M059J (cell line): Measurements from ENCODE around the gene APOBEC3G. TPM values are rescaled to one million over a fixed set of nuclear protein-coding genes. Genes with fewer than 3 reads are reported as not detected.
"Not testable (repeated sequence)": the region's sequence is repeated elsewhere in the genome, so short reads cannot be mapped to it uniquely, and the experiment has no call there.

Experiments used
- DNase-seq: peaks from one replicate; pipeline ENCODE4 v3.0.0-alpha.2; 2012; ENCODE audit warnings: low read depth
- total RNA-seq: library from RNA; depleted of rRNA; stranded (reverse); fragments of >200 nt; shearing (Covaris generic); gene quantifications from 2 replicates; pipeline ENCODE4 v1.2.3, GENCODE V29; 2014

APOBEC3G gene
- total RNA-seq, 1 experiment from 2014 or later = 30.1 TPM

- peak; percentile 43 for DNase-seq
These were observed 10.4 kb upstream of the APOBEC3G start for GRCh38 chr22:39066442-39067276.

- peak; percentile 75 for DNase-seq
These were observed 8.9 kb upstream of the APOBEC3G start for GRCh38 chr22:39068033-39068785.

- DNase-seq = no peak
These were observed 6.9 kb upstream of the APOBEC3G start for GRCh38 chr22:39070186-39070585.

- not testable (repeated sequence) for DNase-seq
These were observed 4.5 kb upstream of the APOBEC3G start for GRCh38 chr22:39072581-39072981.

- no peak for DNase-seq
These were observed 3.1 kb upstream of the APOBEC3G start for GRCh38 chr22:39073981-39074380.

- DNase-seq = not testable (repeated sequence)
These were observed 685 bp upstream of the APOBEC3G start for GRCh38 chr22:39076155-39077025.

- not testable (repeated sequence) for DNase-seq
These were observed 837 bp downstream of the APOBEC3G start for GRCh38 chr22:39077912-39078311.

GRCh38 chr22:39078329-39078728 is 1.3 kb downstream of the APOBEC3G start:
- no peak for DNase-seq

GRCh38 chr22:39079054-39079637 is 2.1 kb downstream of the APOBEC3G start:
- DNase-seq = not testable (repeated sequence)

- DNase-seq = no peak
These were observed 3.1 kb downstream of the APOBEC3G start for GRCh38 chr22:39080052-39080762.

GRCh38 chr22:39081016-39081415 is 3.9 kb downstream of the APOBEC3G start:
- no peak for DNase-seq

GRCh38 chr22:39081598-39081997 is 4.5 kb downstream of the APOBEC3G start:
- no peak for DNase-seq

GRCh38 chr22:39083212-39084165 is 6.4 kb downstream of the APOBEC3G start:
- DNase-seq = no peak

- no peak for DNase-seq
These were observed 7.6 kb downstream of the APOBEC3G start for GRCh38 chr22:39084666-39085065.

GRCh38 chr22:39087098-39087497 is 10.0 kb downstream of the APOBEC3G start:
- no peak for DNase-seq

- DNase-seq = no peak
These were observed 11.0 kb downstream of the APOBEC3G start for GRCh38 chr22:39087881-39088684.

GRCh38 chr22:39088685-39089032 is 11.6 kb downstream of the APOBEC3G start:
- no peak for DNase-seq

- DNase-seq = peak; percentile 23
These were observed 12.9 kb downstream of the APOBEC3G start for GRCh38 chr22:39089928-39090327.
